ENCODE results near the gene RAD51C.
"Not testable (repeated sequence)": the region's sequence is repeated elsewhere in the genome, so short reads cannot be mapped to it uniquely, and the experiment has no call there.

- TF ChIP-seq CTCF (optimal IDR thresholded peaks at IDR 0.05 in 1 of 3, IDR thresholded peaks at IDR 0.05 in 1 of 3, conservative IDR thresholded peaks at IDR 0.05 in 1 of 3; ENCODE audit: extremely low read depth in 1 of 3, insufficient read depth in 2 of 3, low read length in 3 of 3); EZH2 (IDR thresholded peaks at IDR 0.05; ENCODE audit: low read length): not testable (repeated sequence)
Measured at GRCh38 chr17:58690033-58690432, 2.4 kb upstream of the RAD51C start.
